Testis (tissue), 3 donors: ENCODE results near the gene ARL5A. TPM values are rescaled to one million over a fixed set of nuclear protein-coding genes. Genes with fewer than 3 reads are reported as not detected.
A peak's percentile ranks its signal among the peaks of the same experiment; 100 is the strongest.

Experiments used
- DNase-seq: peaks from one replicate; pipeline ENCODE4 v3.0.0-alpha.2; 2019
- H3K27ac ChIP-seq, 2 donors: fragments of 200-600 bp; sonication (generic); one replicate each; pipeline ENCODE4 v1.5.1; 2019
- H3K27me3 ChIP-seq: fragments of 200-600 bp; sonication (generic); one replicate; pipeline ENCODE4 v1.5.1; 2019
- H3K36me3 ChIP-seq: fragments of 200-600 bp; sonication (generic); one replicate; pipeline ENCODE4 v1.5.1; 2017; ENCODE audit warnings: low read depth; ENCODE audit errors: missing control alignments
- H3K4me1 ChIP-seq: fragments of 200-600 bp; sonication (generic); one replicate; pipeline ENCODE4 v1.5.1; 2019
- H3K4me3 ChIP-seq, 2 donors: fragments of 200-600 bp; sonication (generic); one replicate each; pipeline ENCODE4 v1.5.1; 2017 to 2019
- H3K9me3 ChIP-seq: fragments of 200-600 bp; sonication (generic); one replicate; pipeline ENCODE4 v1.5.1; 2017
- POLR2A ChIP-seq: fragments of 450-650 bp; IDR thresholded peaks from one replicate; pipeline ENCODE4 v1.6.1; 2017; ENCODE audit warnings: antibody characterized with exemption, mild to moderate bottlenecking, moderate library complexity
- WGBS, 2 donors: methylation state at CpG; one replicate each; pipeline ENCODE4 v1.1.5; 2018; 5-methylcytosine and 5-hydroxymethylcytosine counted together
- intact Hi-C: fragments of 100-400 bp; cut with DNase I; formaldehyde crosslinking; loops from one replicate; pipeline ENCODE4 v1.15.1; 2023; ENCODE audit warnings: low total_unique reads
- polyA plus RNA-seq: library from polyadenylated mRNA; stranded (reverse); fragments of 350-450 nt; fragmentation: Illumina TruSeq; extraction: RNeasy Lipid Tissue Mini Kit (QIAGEN cat#74804); gene quantifications from one replicate; pipeline ENCODE4 v1.2.3, GENCODE V29; 2014; ENCODE audit warnings: low read depth, low replicate concordance; ENCODE audit not compliant: insufficient read depth
- total RNA-seq, 2 donors: library from RNA; depleted of rRNA; stranded (reverse); fragments of >200 nt; gene quantifications; one replicate each; pipeline ENCODE4 v1.2.3, GENCODE V29; 2016
- TF ChIP-seq, protein P1 (sequence below), 3 experiments: fragments of 450-650 bp in 2 of 3; fragments of 200-600 bp in 1 of 3; sonication (generic) in 1 of 3; IDR thresholded peaks; one replicate each; pipeline ENCODE4 v1.5.1; 2016 to 2019; ENCODE audit warnings: antibody characterized with exemption in 3 of 3, mild to moderate bottlenecking in 2 of 3, moderate library complexity in 1 of 3

Gene ARL5A
- total and polyA plus RNA-seq, 3 donors from 2014 or later: 19.1 to 34.0 (median 27.5) TPM

DNA sequence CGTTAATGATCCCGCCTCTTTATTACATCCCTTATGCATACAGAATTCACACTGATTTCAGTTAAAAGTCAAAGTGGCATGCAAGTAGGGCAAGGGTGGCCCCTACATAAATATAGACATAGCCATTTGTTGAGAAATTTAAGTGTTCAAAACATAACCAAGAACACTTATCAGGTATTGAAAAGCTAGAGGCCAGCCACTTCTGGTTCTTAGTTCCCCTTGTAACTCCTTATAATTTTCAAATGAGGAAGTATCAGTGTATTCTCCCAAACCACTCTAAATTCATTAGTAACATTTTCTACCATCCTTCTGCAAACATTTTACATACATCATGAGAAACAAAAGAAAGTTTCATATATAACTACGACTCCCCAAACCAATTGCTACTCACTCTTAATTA lies 5.8 kb upstream of the ARL5A start:
- no peak overlapping the region for H3K4me3 ChIP-seq
- intact Hi-C loops: no loop called here
- DNase-seq: no peak
- WGBS, 2 donors: 72 to 80% methylated on average over 3 of the region's 3 CpGs
- TF ChIP-seq, protein P1, sequence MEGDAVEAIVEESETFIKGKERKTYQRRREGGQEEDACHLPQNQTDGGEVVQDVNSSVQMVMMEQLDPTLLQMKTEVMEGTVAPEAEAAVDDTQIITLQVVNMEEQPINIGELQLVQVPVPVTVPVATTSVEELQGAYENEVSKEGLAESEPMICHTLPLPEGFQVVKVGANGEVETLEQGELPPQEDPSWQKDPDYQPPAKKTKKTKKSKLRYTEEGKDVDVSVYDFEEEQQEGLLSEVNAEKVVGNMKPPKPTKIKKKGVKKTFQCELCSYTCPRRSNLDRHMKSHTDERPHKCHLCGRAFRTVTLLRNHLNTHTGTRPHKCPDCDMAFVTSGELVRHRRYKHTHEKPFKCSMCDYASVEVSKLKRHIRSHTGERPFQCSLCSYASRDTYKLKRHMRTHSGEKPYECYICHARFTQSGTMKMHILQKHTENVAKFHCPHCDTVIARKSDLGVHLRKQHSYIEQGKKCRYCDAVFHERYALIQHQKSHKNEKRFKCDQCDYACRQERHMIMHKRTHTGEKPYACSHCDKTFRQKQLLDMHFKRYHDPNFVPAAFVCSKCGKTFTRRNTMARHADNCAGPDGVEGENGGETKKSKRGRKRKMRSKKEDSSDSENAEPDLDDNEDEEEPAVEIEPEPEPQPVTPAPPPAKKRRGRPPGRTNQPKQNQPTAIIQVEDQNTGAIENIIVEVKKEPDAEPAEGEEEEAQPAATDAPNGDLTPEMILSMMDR (IDR thresholded peaks at IDR 0.05): no peak
- no peak for TF ChIP-seq POLR2A
- no peaks in the 10 kb centered on the region for H3K9me3 ChIP-seq
- no peak overlapping the region for H3K27ac ChIP-seq
- H3K4me1 ChIP-seq: peaks cover under 1% of the 10 kb centered on the region
- no peaks in the 10 kb centered on the region for H3K27me3 ChIP-seq
- no peaks in the 10 kb centered on the region for H3K36me3 ChIP-seq

DNA sequence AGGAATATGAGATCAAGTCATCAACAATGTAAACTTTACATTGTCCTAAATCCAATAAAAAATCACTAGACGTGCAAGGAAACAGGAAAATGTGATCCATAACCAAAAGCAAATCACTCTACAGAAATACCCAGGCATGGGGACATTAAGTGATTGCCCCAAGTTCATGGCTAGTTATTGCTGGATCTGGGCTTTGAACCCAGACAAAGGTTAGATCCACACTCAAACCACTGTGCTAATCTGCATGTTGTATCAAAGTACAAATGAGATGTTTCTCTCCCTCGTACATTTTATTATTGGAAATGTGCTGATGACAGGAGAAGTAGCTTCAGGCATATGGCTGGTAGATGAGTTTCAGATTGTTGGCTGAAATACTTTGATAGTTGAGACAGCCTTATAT lies 2.7 kb upstream of the ARL5A start:
- Histone ChIP-seq H3K4me1 (peaks cover 11% of the 10 kb centered on the region), H3K9me3 (no peaks in the 10 kb centered on the region), H3K4me3 (no peak overlapping the region), H3K36me3 (no peaks in the 10 kb centered on the region), H3K27ac (no peak overlapping the region), H3K27me3 (no peaks in the 10 kb centered on the region)
- no peak for DNase-seq
- TF ChIP-seq POLR2A: no peak
- TF ChIP-seq, protein P1 (IDR thresholded peaks at IDR 0.05): no peak
- 81 to 83% methylated on average over 2 of the region's 2 CpGs for WGBS, 2 donors
- intact Hi-C loops: no loop called here

DNA sequence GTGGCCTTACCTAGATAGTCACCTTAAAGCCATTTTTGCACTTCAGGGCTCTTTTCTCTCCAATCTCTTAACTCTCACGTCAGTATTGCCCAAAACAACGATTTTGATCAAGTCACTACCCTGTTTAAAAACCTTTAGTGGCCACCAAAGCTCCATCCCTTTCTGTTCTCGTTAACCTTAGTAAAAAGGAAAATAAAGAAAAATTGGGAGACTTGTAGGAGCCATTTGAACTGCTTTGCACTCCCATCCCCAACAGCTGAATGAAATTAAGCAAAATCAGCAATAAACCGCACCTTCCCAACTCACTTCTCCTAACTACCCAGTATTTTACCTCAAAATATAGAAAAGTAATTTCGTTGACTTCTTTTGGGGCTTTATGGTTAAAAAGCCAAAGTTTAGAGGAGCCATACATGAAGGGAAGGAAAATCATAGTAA lies 686 bp upstream of the ARL5A start:
- DNase-seq: no peak
- peak overlapping the region; percentile 85 to 95 for H3K4me3 ChIP-seq
- no peaks in the 10 kb centered on the region for H3K36me3 ChIP-seq
- WGBS, 2 donors: 68 to 73% methylated on average over 5 of the region's 5 CpGs
- H3K9me3 ChIP-seq: no peaks in the 10 kb centered on the region
- no peak for TF ChIP-seq POLR2A
- TF ChIP-seq, protein P1 (IDR thresholded peaks at IDR 0.05): no peak
- no peaks in the 10 kb centered on the region for H3K27me3 ChIP-seq
- H3K4me1 ChIP-seq: peaks cover 11% of the 10 kb centered on the region
- intact Hi-C loops: no loop called here
- H3K27ac ChIP-seq: peak overlapping the region in 1 of 2 donors; percentile 75

DNA sequence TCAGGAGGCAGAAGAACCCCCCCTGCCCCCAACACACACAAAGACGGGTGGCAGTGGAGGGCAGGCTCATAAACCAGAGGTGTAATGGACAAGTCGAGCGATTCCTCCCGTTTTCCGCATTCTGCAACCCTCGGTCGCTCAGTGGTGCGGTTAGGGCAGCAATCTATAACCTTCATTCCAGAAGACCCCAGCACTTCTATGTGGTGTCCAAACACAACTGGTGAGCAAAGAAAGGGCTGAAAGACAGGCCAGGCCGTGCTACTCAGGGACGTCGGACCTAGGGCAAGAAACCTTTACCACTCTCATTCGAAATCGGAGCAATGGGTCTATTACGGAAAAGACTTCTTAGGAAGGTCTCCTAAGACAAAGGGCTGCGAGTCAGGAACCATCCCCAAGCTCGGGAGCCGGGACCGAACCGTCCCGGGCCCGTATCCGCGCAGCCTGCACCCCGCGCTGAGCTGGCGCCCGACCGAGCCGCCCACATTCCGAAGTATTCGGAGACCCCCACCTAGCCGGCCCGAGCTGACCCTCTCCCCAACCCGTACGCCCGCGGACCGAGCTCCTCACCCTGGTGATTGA lies 568 bp downstream of the ARL5A start:
- TF ChIP-seq POLR2A: no peak
- TF ChIP-seq, protein P1 (IDR thresholded peaks at IDR 0.05): no peak
- Histone ChIP-seq H3K27me3 (no peaks in the 10 kb centered on the region), H3K9me3 (no peaks in the 10 kb centered on the region), H3K4me1 (peaks cover 11% of the 10 kb centered on the region), H3K27ac (peak overlapping the region; percentile 75 to 77), H3K36me3 (no peaks in the 10 kb centered on the region), H3K4me3 (peak overlapping the region; percentile 85 to 95)
- 0 to 1% methylated on average over 11 to 38 of the region's 38 CpGs for WGBS, 2 donors
- DNase-seq: peak; percentile 57
- intact Hi-C loops: no loop called here

DNA sequence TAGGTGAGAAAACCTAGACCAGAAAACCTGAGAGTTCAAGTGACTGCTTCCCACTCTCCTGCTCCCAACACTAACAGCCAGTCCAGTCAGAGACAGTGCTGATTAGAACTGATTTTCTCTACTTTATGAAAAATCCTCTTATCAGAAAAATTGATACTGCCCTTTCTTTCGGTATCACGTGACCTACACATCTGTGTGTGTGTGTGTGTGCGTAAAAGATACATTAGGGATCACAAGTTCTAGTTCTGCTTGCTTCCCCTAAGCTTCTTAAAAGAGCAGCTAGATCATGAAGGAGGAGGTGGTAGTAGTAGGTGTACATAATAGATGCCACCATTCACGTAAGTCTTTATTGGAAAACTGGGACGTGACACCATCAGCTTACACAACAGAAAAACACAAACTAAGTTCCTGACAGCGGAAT lies 1.5 kb downstream of the ARL5A start:
- DNase-seq: no peak
- Histone ChIP-seq H3K27me3 (no peaks in the 10 kb centered on the region), H3K4me3 (peak overlapping the region in 1 of 2 donors; percentile 95), H3K9me3 (no peaks in the 10 kb centered on the region), H3K4me1 (peaks cover 11% of the 10 kb centered on the region), H3K36me3 (no peaks in the 10 kb centered on the region), H3K27ac (no peak overlapping the region)
- 20 to 23% methylated on average over 6 of the region's 6 CpGs for WGBS, 2 donors
- intact Hi-C loops: no loop called here
- TF ChIP-seq POLR2A: no peak
- TF ChIP-seq, protein P1 (IDR thresholded peaks at IDR 0.05): no peak
